Activated CD4-positive, alpha-beta T cell treated with anti-CD3 and anti-CD28 coated beads, Interleukin-2, amount 10 ng/mL, durations not matched to agents 24 days and 14 days (primary cell): ENCODE measurements around the gene KRTAP2-3. TPM values are rescaled to one million over a fixed set of nuclear protein-coding genes. Genes with fewer than 3 reads are reported as not detected.
A peak's percentile ranks its signal among the peaks of the same experiment; 100 is the strongest.
"Not testable (repeated sequence)": the region's sequence is repeated elsewhere in the genome, so short reads cannot be mapped to it uniquely, and the experiment has no call there.

Experiments used
- DNase-seq: peaks from one replicate; pipeline ENCODE4 v3.0.0; 2022
- H3K27ac Mint-ChIP-seq: one replicate; pipeline ENCODE4 v1.8.0; 2022; ENCODE audit warnings: mild to moderate bottlenecking, mixed read lengths
- H3K27me3 Mint-ChIP-seq: one replicate; pipeline ENCODE4 v1.8.0; 2022; ENCODE audit warnings: mixed read lengths
- H3K36me3 Mint-ChIP-seq: one replicate; pipeline ENCODE4 v1.8.0; 2022; ENCODE audit warnings: low read depth, mild to moderate bottlenecking, mixed read lengths
- H3K4me1 Mint-ChIP-seq: one replicate; pipeline ENCODE4 v1.8.0; 2021; ENCODE audit warnings: mixed read lengths
- H3K4me3 Mint-ChIP-seq: one replicate; pipeline ENCODE4 v1.8.0; 2022; ENCODE audit warnings: mild to moderate bottlenecking, moderate library complexity, mixed read lengths
- H3K9me3 Mint-ChIP-seq: one replicate; pipeline ENCODE4 v1.8.0; 2021; ENCODE audit warnings: mixed read lengths
- intact Hi-C: fragments of 100-400 bp; cut with micrococcal nuclease; formaldehyde crosslinking; loops from one replicate; pipeline ENCODE4 v1.15.1; 2023
- total RNA-seq: library from RNA; stranded (reverse); gene quantifications from 2 replicates; pipeline ENCODE4 v1.2.3, GENCODE V29; 2022

The KRTAP2-3 gene
- total RNA-seq, 1 donor from 2014 or later, result not detected

- H3K4me3 Mint-ChIP-seq, H3K4me1 Mint-ChIP-seq, intact Hi-C loops, H3K36me3 Mint-ChIP-seq, H3K27ac Mint-ChIP-seq, H3K9me3 Mint-ChIP-seq, DNase-seq: not testable (repeated sequence)
- H3K27me3 Mint-ChIP-seq, result peaks cover 23% of the 10 kb centered on the region
Measured at GRCh38 chr17:41059276-41060051, 450 bp downstream of the KRTAP2-3 start.

GRCh38 chr17:41058741-41059140 is 1.2 kb downstream of the KRTAP2-3 start:
- no peaks in the 10 kb centered on the region for H3K9me3 Mint-ChIP-seq
- no peak overlapping the region for H3K27ac Mint-ChIP-seq
- H3K36me3 Mint-ChIP-seq, result no peaks in the 10 kb centered on the region
- DNase-seq, result no peak
- intact Hi-C loops, result no loop called here
- no peaks in the 10 kb centered on the region for H3K4me1 Mint-ChIP-seq
- no peak overlapping the region for H3K4me3 Mint-ChIP-seq
- H3K27me3 Mint-ChIP-seq, result peaks cover 23% of the 10 kb centered on the region

GRCh38 chr17:41057547-41057946 is 2.4 kb downstream of the KRTAP2-3 start:
- peaks cover 28% of the 10 kb centered on the region for H3K27me3 Mint-ChIP-seq
- no peak overlapping the region for H3K4me3 Mint-ChIP-seq
- peak; percentile 3 for DNase-seq
- H3K4me1 Mint-ChIP-seq, result no peaks in the 10 kb centered on the region
- intact Hi-C loops, result no loop called here
- H3K36me3 Mint-ChIP-seq, result no peaks in the 10 kb centered on the region
- no peaks in the 10 kb centered on the region for H3K9me3 Mint-ChIP-seq
- H3K27ac Mint-ChIP-seq, result no peak overlapping the region

GRCh38 chr17:41055130-41055529 is 4.8 kb downstream of the KRTAP2-3 start, which contains the start of gene KRTAP2-2:
Gene KRTAP2-2 (minus strand): TSS chr17:41055230. CDS start chr17:41055211, 19 bp downstream.
- H3K27ac Mint-ChIP-seq, H3K9me3 Mint-ChIP-seq, H3K4me1 Mint-ChIP-seq, DNase-seq, H3K36me3 Mint-ChIP-seq, intact Hi-C loops, H3K4me3 Mint-ChIP-seq: not testable (repeated sequence)
- H3K27me3 Mint-ChIP-seq, result peaks cover 22% of the 10 kb centered on the region

- H3K4me3 Mint-ChIP-seq, H3K4me1 Mint-ChIP-seq, DNase-seq, H3K36me3 Mint-ChIP-seq, intact Hi-C loops, H3K9me3 Mint-ChIP-seq, H3K27ac Mint-ChIP-seq: not testable (repeated sequence)
- peaks cover 21% of the 10 kb centered on the region for H3K27me3 Mint-ChIP-seq
Measured at GRCh38 chr17:41054556-41054955, 5.4 kb downstream of the KRTAP2-3 start.

GRCh38 chr17:41054025-41054424 is 5.9 kb downstream of the KRTAP2-3 start:
- no peak overlapping the region for H3K27ac Mint-ChIP-seq

GRCh38 chr17:41052566-41052965 is 7.3 kb downstream of the KRTAP2-3 start:
- peaks cover 24% of the 10 kb centered on the region for H3K27me3 Mint-ChIP-seq
- no peak for DNase-seq
- no peak overlapping the region for H3K4me3 Mint-ChIP-seq
- H3K9me3 Mint-ChIP-seq, result no peaks in the 10 kb centered on the region
- no peaks in the 10 kb centered on the region for H3K36me3 Mint-ChIP-seq
- no peaks in the 10 kb centered on the region for H3K4me1 Mint-ChIP-seq
- intact Hi-C loops, result no loop called here
- no peak overlapping the region for H3K27ac Mint-ChIP-seq

More at GRCh38 chr17:41054025-41054424, 5.9 kb downstream of the KRTAP2-3 start:
- Mint-ChIP-seq H3K4me1 (no peaks in the 10 kb centered on the region), H3K27me3 (peaks cover 18% of the 10 kb centered on the region), H3K4me3 (no peak overlapping the region), H3K36me3 (no peaks in the 10 kb centered on the region), H3K9me3 (no peaks in the 10 kb centered on the region)
- DNase-seq, result no peak
- intact Hi-C loops, result no loop called here

- no peak for DNase-seq
- Mint-ChIP-seq H3K4me1 (no peaks in the 10 kb centered on the region), H3K27ac (no peak overlapping the region), H3K36me3 (no peaks in the 10 kb centered on the region), H3K4me3 (no peak overlapping the region), H3K27me3 (peaks cover 25% of the 10 kb centered on the region), H3K9me3 (no peaks in the 10 kb centered on the region)
- intact Hi-C loops, result no loop called here
Measured at GRCh38 chr17:41049110-41049509, 10.8 kb downstream of the KRTAP2-3 start.

- H3K36me3 Mint-ChIP-seq, result no peaks in the 10 kb centered on the region
- no peaks in the 10 kb centered on the region for H3K9me3 Mint-ChIP-seq
- H3K4me3 Mint-ChIP-seq, result no peak overlapping the region
- H3K27ac Mint-ChIP-seq, result no peak overlapping the region
- no peaks in the 10 kb centered on the region for H3K4me1 Mint-ChIP-seq
- intact Hi-C loops, result no loop called here
- peaks cover 23% of the 10 kb centered on the region for H3K27me3 Mint-ChIP-seq
- no peak for DNase-seq
Measured at GRCh38 chr17:41048441-41048840, 11.5 kb downstream of the KRTAP2-3 start.

GRCh38 chr17:41046735-41047465 is 13.0 kb downstream of the KRTAP2-3 start, which contains the start of gene KRTAP2-1:
Gene KRTAP2-1 (minus strand): TSS chr17:41047316. CDS start chr17:41047267, 49 bp downstream.
- H3K4me3 Mint-ChIP-seq, H3K27ac Mint-ChIP-seq, DNase-seq, H3K9me3 Mint-ChIP-seq, H3K4me1 Mint-ChIP-seq, intact Hi-C loops, H3K36me3 Mint-ChIP-seq: not testable (repeated sequence)
- H3K27me3 Mint-ChIP-seq, result peaks cover 19% of the 10 kb centered on the region

- H3K27ac Mint-ChIP-seq, result no peak overlapping the region
- DNase-seq, result no peak
- intact Hi-C loops, result no loop called here
- H3K36me3 Mint-ChIP-seq, result no peaks in the 10 kb centered on the region
- H3K4me1 Mint-ChIP-seq, result no peaks in the 10 kb centered on the region
- no peak overlapping the region for H3K4me3 Mint-ChIP-seq
- peaks cover 13% of the 10 kb centered on the region for H3K27me3 Mint-ChIP-seq
- no peaks in the 10 kb centered on the region for H3K9me3 Mint-ChIP-seq
Measured at GRCh38 chr17:41042953-41043352, 17.0 kb downstream of the KRTAP2-3 start.

GRCh38 chr17:41040783-41041571 is 18.9 kb downstream of the KRTAP2-3 start, which contains the start of gene KRTAP1-1:
Gene KRTAP1-1 (minus strand): TSS chr17:41041450. CDS start chr17:41041397, 53 bp downstream.
- H3K36me3 Mint-ChIP-seq, DNase-seq, intact Hi-C loops, H3K4me1 Mint-ChIP-seq, H3K27ac Mint-ChIP-seq, H3K27me3 Mint-ChIP-seq, H3K9me3 Mint-ChIP-seq, H3K4me3 Mint-ChIP-seq: not testable (repeated sequence)

- Mint-ChIP-seq H3K27ac (no peak overlapping the region), H3K27me3 (peaks cover 10% of the 10 kb centered on the region), H3K9me3 (no peaks in the 10 kb centered on the region), H3K4me1 (no peaks in the 10 kb centered on the region), H3K4me3 (no peak overlapping the region), H3K36me3 (no peaks in the 10 kb centered on the region)
- no peak for DNase-seq
- intact Hi-C loops, result no loop called here
Measured at GRCh38 chr17:41037853-41038350, 22.0 kb downstream of the KRTAP2-3 start.
